T-helper 17 cell (primary cell): Measurements from ENCODE around the gene KLHL14. TPM values are rescaled to one million over a fixed set of nuclear protein-coding genes. Genes with fewer than 3 reads are reported as not detected.

ENCODE experiments used
- ATAC-seq: fragments of 150-1000 bp; cut with Tn5 transposase; 2 replicates; pipeline ENCODE4 v1.10.0; 2021; ENCODE audit warnings: mild to moderate bottlenecking, moderate library complexity
- DNase-seq, 3 donors: peaks; one replicate each; pipeline versions ENCODE4 v3.0.0 to v3.0.0-alpha.2; 2020 to 2021
- H3K9me3 ChIP-seq: one replicate; pipeline ENCODE4 v1.7.0; 2013; ENCODE audit warnings: low read length, mild to moderate bottlenecking; ENCODE audit not compliant: control insufficient read depth, poor library complexity, severe bottlenecking
- H3K27ac Mint-ChIP-seq: one replicate; pipeline ENCODE4 v1.8.0; 2022; ENCODE audit warnings: mild to moderate bottlenecking, moderate library complexity, mixed read lengths
- H3K27me3 Mint-ChIP-seq: one replicate; pipeline ENCODE4 v1.8.0; 2022; ENCODE audit warnings: mixed read lengths
- H3K36me3 Mint-ChIP-seq: one replicate; pipeline ENCODE4 v1.8.0; 2022; ENCODE audit warnings: low read depth, mixed read lengths
- H3K4me1 Mint-ChIP-seq: one replicate; pipeline ENCODE4 v1.8.0; 2022; ENCODE audit warnings: mild to moderate bottlenecking, mixed read lengths
- H3K4me3 Mint-ChIP-seq: one replicate; pipeline ENCODE4 v1.8.0; 2022; ENCODE audit warnings: mild to moderate bottlenecking, moderate library complexity, mixed read lengths
- total RNA-seq, 4 donors: library from RNA in 2 of 4; stranded (reverse) in 2 of 4; gene quantifications; one replicate each; pipeline ENCODE4 v1.2.3 and lab custom pipeline; 2022 to 2026

KLHL14 gene
- total RNA-seq, 2 donors from 2014 or later = 0.77 TPM; not detected in 1

GRCh38 chr18:32764611-32765244 is 8.1 kb downstream of the KLHL14 start:
- Mint-ChIP-seq H3K36me3 (no peaks in the 10 kb centered on the region), H3K4me1 (no peaks in the 10 kb centered on the region), H3K4me3 (no peak overlapping the region), H3K27ac (no peak overlapping the region), H3K27me3 (peaks cover 18% of the 10 kb centered on the region)
- DNase-seq (no peak), ATAC-seq (no peak)
- H3K9me3 ChIP-seq = no peaks in the 10 kb centered on the region

- DNase-seq (no peak), ATAC-seq (no peak)
- Mint-ChIP-seq H3K27me3 (peaks cover 4% of the 10 kb centered on the region), H3K36me3 (no peaks in the 10 kb centered on the region), H3K4me3 (no peak overlapping the region), H3K27ac (no peak overlapping the region), H3K4me1 (no peaks in the 10 kb centered on the region)
- H3K9me3 ChIP-seq = no peaks in the 10 kb centered on the region
Measured at GRCh38 chr18:32763293-32763692, 9.5 kb downstream of the KLHL14 start.

GRCh38 chr18:32761231-32761630 is 11.6 kb downstream of the KLHL14 start:
- Mint-ChIP-seq H3K27me3 (peaks cover 5% of the 10 kb centered on the region), H3K36me3 (no peaks in the 10 kb centered on the region), H3K4me1 (no peaks in the 10 kb centered on the region), H3K4me3 (no peak overlapping the region), H3K27ac (no peak overlapping the region)
- DNase-seq (no peak), ATAC-seq (no peak)
- no peaks in the 10 kb centered on the region for H3K9me3 ChIP-seq

GRCh38 chr18:32760391-32760790 is 12.4 kb downstream of the KLHL14 start:
- DNase-seq = no peak
- H3K36me3 Mint-ChIP-seq = no peaks in the 10 kb centered on the region
- ATAC-seq = peak; percentile 75

GRCh38 chr18:32759611-32760167 is 13.1 kb downstream of the KLHL14 start:
- Mint-ChIP-seq H3K27me3 (peaks cover 7% of the 10 kb centered on the region), H3K36me3 (no peaks in the 10 kb centered on the region), H3K4me3 (no peak overlapping the region), H3K4me1 (no peaks in the 10 kb centered on the region), H3K27ac (no peak overlapping the region)
- DNase-seq (no peak), ATAC-seq (no peak)
- no peaks in the 10 kb centered on the region for H3K9me3 ChIP-seq

More at GRCh38 chr18:32760391-32760790, 12.4 kb downstream of the KLHL14 start:
- H3K4me1 Mint-ChIP-seq = no peaks in the 10 kb centered on the region
- no peak overlapping the region for H3K4me3 Mint-ChIP-seq
- H3K27ac Mint-ChIP-seq = no peak overlapping the region
- no peaks in the 10 kb centered on the region for H3K9me3 ChIP-seq
- H3K27me3 Mint-ChIP-seq = peaks cover 5% of the 10 kb centered on the region

GRCh38 chr18:32754508-32755263 is 18.1 kb downstream of the KLHL14 start:
- DNase-seq = no peak
- no peak overlapping the region for H3K27ac Mint-ChIP-seq
- H3K4me3 Mint-ChIP-seq = no peak overlapping the region
- H3K9me3 ChIP-seq = no peaks in the 10 kb centered on the region
- H3K27me3 Mint-ChIP-seq = peaks cover 32% of the 10 kb centered on the region
- no peaks in the 10 kb centered on the region for H3K4me1 Mint-ChIP-seq
- H3K36me3 Mint-ChIP-seq = no peaks in the 10 kb centered on the region
- ATAC-seq = no peak

- Mint-ChIP-seq H3K27ac (no peak overlapping the region), H3K4me3 (no peak overlapping the region), H3K36me3 (no peaks in the 10 kb centered on the region), H3K4me1 (no peaks in the 10 kb centered on the region), H3K27me3 (peaks cover 32% of the 10 kb centered on the region)
- no peak for DNase-seq
- no peaks in the 10 kb centered on the region for H3K9me3 ChIP-seq
- no peak for ATAC-seq
Measured at GRCh38 chr18:32753656-32754260, 19.1 kb downstream of the KLHL14 start.

- no peak for ATAC-seq
- Mint-ChIP-seq H3K4me1 (no peaks in the 10 kb centered on the region), H3K4me3 (no peak overlapping the region)
Measured at GRCh38 chr18:32750328-32750727, 22.5 kb downstream of the KLHL14 start.

GRCh38 chr18:32749809-32750208 is 23.0 kb downstream of the KLHL14 start:
- Mint-ChIP-seq H3K4me1 (no peaks in the 10 kb centered on the region), H3K4me3 (no peak overlapping the region), H3K36me3 (no peaks in the 10 kb centered on the region), H3K27me3 (peaks cover 26% of the 10 kb centered on the region), H3K27ac (no peak overlapping the region)
- ATAC-seq = no peak
- no peak for DNase-seq
- H3K9me3 ChIP-seq = no peaks in the 10 kb centered on the region

More at GRCh38 chr18:32750328-32750727, 22.5 kb downstream of the KLHL14 start:
- Mint-ChIP-seq H3K36me3 (no peaks in the 10 kb centered on the region), H3K27ac (no peak overlapping the region), H3K27me3 (peaks cover 26% of the 10 kb centered on the region)
- H3K9me3 ChIP-seq = no peaks in the 10 kb centered on the region
- no peak for DNase-seq

- Mint-ChIP-seq H3K4me1 (no peaks in the 10 kb centered on the region), H3K36me3 (no peaks in the 10 kb centered on the region), H3K27me3 (peaks cover 21% of the 10 kb centered on the region), H3K27ac (no peak overlapping the region), H3K4me3 (no peak overlapping the region)
- ATAC-seq (no peak), DNase-seq (no peak)
- no peaks in the 10 kb centered on the region for H3K9me3 ChIP-seq
Measured at GRCh38 chr18:32742579-32742978, 30.2 kb downstream of the KLHL14 start.

- Mint-ChIP-seq H3K36me3 (peaks cover 2% of the 10 kb centered on the region), H3K27me3 (peaks cover 11% of the 10 kb centered on the region), H3K4me1 (no peaks in the 10 kb centered on the region), H3K4me3 (no peak overlapping the region), H3K27ac (no peak overlapping the region)
- no peak for ATAC-seq
- no peak for DNase-seq
- no peaks in the 10 kb centered on the region for H3K9me3 ChIP-seq
Measured at GRCh38 chr18:32735781-32736180, 37.0 kb downstream of the KLHL14 start.

GRCh38 chr18:32734442-32734841 is 38.4 kb downstream of the KLHL14 start:
- peaks cover 6% of the 10 kb centered on the region for H3K27me3 Mint-ChIP-seq
- H3K27ac Mint-ChIP-seq = no peak overlapping the region
- DNase-seq (no peak), ATAC-seq (no peak)
- no peaks in the 10 kb centered on the region for H3K9me3 ChIP-seq
- peaks cover 2% of the 10 kb centered on the region for H3K36me3 Mint-ChIP-seq
- H3K4me3 Mint-ChIP-seq = no peak overlapping the region
- no peaks in the 10 kb centered on the region for H3K4me1 Mint-ChIP-seq

- Mint-ChIP-seq H3K36me3 (peaks cover 2% of the 10 kb centered on the region), H3K4me1 (no peaks in the 10 kb centered on the region), H3K27ac (no peak overlapping the region), H3K27me3 (no peaks in the 10 kb centered on the region), H3K4me3 (no peak overlapping the region)
- H3K9me3 ChIP-seq = no peaks in the 10 kb centered on the region
- ATAC-seq (no peak), DNase-seq (no peak)
Measured at GRCh38 chr18:32732165-32732564, 40.7 kb downstream of the KLHL14 start.
